IPS-20b (cell line): ENCODE measurements around the gene KDR.

ENCODE experiments used
- H3K27ac ChIP-seq: one replicate; pipeline ENCODE4 v1.5.1; 2013; ENCODE audit warnings: low read length
- H3K27me3 ChIP-seq: 2 replicates; pipeline ENCODE4 v1.6.1; 2013; ENCODE audit warnings: mild to moderate bottlenecking, low read length, inconsistent platforms; ENCODE audit not compliant: insufficient read depth
- H3K36me3 ChIP-seq: 2 replicates; pipeline ENCODE4 v1.6.1; 2013; ENCODE audit warnings: low read depth, mild to moderate bottlenecking, inconsistent platforms, low read length, moderate library complexity; ENCODE audit not compliant: insufficient read depth
- H3K4me1 ChIP-seq: 2 replicates; pipeline ENCODE4 v1.6.1; 2013; ENCODE audit warnings: mild to moderate bottlenecking, control low read depth, inconsistent platforms, low read length, moderate library complexity; ENCODE audit not compliant: insufficient read depth
- H3K4me3 ChIP-seq: 2 replicates; pipeline ENCODE4 v1.5.1; 2013; ENCODE audit warnings: mild to moderate bottlenecking, low read length, inconsistent platforms
- H3K9ac ChIP-seq: 2 replicates; pipeline ENCODE4 v1.6.1; 2013; ENCODE audit warnings: low read depth, mild to moderate bottlenecking, inconsistent platforms, low read length, moderate library complexity
- H3K9me3 ChIP-seq: 2 replicates; pipeline ENCODE4 v1.6.1; 2013; ENCODE audit warnings: mild to moderate bottlenecking, low read depth, low read length, inconsistent platforms; ENCODE audit not compliant: insufficient read depth

KDR gene

DNA sequence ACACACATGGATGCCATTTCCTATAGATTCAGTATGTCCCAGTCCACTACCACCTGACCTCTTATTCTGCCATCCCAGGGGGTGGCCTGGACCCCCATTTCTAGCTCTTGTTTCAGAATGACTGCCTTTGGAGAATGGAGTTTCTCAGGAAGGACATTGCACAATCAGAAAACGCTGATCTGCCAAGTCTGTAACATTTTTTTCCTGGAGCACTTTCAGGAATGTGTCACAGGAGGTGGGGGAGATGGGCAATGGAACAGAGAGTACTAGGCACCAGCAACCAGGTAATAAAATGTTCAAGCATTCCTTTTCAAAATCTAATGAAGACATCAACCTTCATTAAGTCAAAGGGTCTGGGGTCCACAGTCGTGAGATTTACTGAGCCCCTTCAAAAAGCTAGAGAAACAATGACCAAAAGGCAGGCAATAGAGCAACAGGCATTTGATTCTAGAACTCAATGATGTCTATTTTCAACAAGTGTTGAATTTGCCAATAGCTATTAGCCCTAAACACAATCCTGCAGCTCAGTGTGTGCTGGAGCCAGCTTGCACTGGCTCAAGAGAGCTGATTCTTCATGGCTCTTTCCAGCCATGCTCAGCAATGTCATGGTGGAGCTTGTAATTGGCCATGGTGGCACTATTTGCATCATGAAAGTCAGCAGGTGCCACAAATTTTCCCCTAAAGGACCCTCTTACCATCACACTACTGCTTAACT is 87.1 kb downstream of the KDR start:
- H3K4me1 ChIP-seq, result peaks cover under 1% of the 10 kb centered on the region; the same call in 1 of the 2 replicates
- H3K4me3 ChIP-seq, result no peak overlapping the region
- peaks cover 9% of the 10 kb centered on the region; the same call in 1 of the 2 replicates for H3K9me3 ChIP-seq
- no peaks in the 10 kb centered on the region for H3K36me3 ChIP-seq
- no peak overlapping the region for H3K27ac ChIP-seq
- no peaks in the 10 kb centered on the region for H3K27me3 ChIP-seq
- no peak overlapping the region for H3K9ac ChIP-seq

DNA sequence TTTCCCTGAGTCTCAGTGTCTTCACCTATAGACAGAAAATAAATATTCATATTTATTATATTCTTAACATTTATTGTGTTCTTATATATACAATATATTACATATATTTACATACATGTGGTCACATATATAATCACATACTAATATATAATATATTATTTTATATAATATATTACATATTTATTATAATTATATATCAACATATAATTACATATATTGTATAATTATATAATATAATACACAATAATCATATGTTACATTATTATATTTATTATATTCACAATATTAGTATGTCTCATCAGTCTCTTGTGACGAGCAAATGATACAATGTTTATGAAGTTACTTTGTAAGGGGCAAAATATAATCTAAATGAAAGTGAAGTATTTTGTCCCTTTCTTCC is 87.7 kb downstream of the KDR start:
- H3K9me3 ChIP-seq, result peaks cover 9% of the 10 kb centered on the region; the same call in 1 of the 2 replicates
- peaks cover 4% of the 10 kb centered on the region; the same call in 1 of the 2 replicates for H3K4me1 ChIP-seq
- no peak overlapping the region for H3K9ac ChIP-seq
- H3K36me3 ChIP-seq, result no peaks in the 10 kb centered on the region
- no peaks in the 10 kb centered on the region for H3K27me3 ChIP-seq
- H3K27ac ChIP-seq, result no peak overlapping the region
- H3K4me3 ChIP-seq, result no peak overlapping the region

DNA sequence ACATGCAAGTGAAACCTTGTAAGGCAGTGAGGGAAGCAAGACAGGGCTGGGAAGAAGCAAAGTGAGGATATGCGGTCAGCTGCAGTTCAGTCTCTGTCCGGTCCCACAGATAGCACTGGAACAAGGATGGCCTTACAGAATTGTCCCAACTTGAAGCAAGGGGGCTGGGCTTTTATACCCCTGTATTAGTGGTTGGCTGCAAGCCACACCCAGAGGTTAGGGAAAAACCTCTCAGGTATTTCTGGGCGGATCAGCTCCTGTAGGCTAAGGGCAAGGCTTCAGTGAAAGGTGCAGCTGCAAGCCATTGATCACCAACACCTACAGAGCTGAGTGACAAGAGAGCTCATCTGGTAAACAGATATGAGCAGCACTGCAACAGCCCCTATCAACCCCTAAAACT is 89.0 kb downstream of the KDR start:
- H3K9me3 ChIP-seq, result peaks cover 9% of the 10 kb centered on the region; the same call in 1 of the 2 replicates
- no peak overlapping the region for H3K9ac ChIP-seq
- H3K27me3 ChIP-seq, result no peaks in the 10 kb centered on the region
- no peaks in the 10 kb centered on the region for H3K36me3 ChIP-seq
- H3K4me3 ChIP-seq, result no peak overlapping the region
- no peak overlapping the region for H3K27ac ChIP-seq
- H3K4me1 ChIP-seq, result peaks cover 7% of the 10 kb centered on the region; the same call in 1 of the 2 replicates

DNA sequence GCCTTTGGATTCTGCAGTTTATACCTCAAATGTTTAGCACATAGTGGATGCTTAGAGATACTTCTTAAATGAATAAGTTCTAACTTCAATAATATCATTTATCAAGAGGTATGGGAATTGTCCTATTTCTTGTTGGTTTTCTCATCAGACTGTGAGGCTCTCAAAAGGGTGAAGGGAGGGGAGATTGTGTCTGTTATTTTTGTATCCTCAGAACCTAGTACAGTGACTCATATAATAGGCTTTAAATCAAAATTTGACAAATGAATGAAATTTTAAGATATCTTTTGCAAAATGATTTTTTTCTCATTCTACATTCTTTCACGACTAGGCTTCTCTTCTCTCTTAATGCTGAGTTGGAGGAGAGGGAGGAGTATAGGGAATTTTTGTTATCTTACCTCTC is 89.5 kb downstream of the KDR start:
- Histone ChIP-seq H3K9ac (no peak overlapping the region), H3K27me3 (no peaks in the 10 kb centered on the region), H3K36me3 (no peaks in the 10 kb centered on the region), H3K4me3 (no peak overlapping the region), H3K27ac (no peak overlapping the region), H3K9me3 (peaks cover 4% of the 10 kb centered on the region; the same call in 1 of the 2 replicates), H3K4me1 (peaks cover 7% of the 10 kb centered on the region; the same call in 1 of the 2 replicates)

DNA sequence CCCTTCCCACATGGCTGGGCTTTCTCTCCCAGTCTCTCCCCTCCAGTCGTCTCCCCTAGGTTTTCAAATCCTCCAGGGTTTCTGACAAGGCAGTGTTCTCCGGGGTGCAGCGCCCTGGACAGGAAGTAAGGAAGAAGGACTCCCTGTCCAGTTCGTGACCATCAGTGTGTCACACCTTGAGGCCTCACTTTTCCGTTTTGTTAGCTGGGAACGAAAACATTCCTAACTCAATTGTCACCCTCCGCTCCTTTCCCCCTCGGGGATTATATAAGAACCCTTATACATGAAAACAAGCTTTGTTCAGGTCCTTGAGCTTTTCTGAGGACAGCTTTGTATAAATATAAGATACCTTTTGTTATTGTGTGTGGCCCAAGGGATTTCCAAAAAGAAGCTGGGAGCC is 92.1 kb downstream of the KDR start:
- Histone ChIP-seq H3K4me1 (peaks cover 7% of the 10 kb centered on the region), H3K9me3 (no peaks in the 10 kb centered on the region), H3K27me3 (no peaks in the 10 kb centered on the region), H3K36me3 (no peaks in the 10 kb centered on the region), H3K27ac (no peak overlapping the region), H3K9ac (no peak overlapping the region), H3K4me3 (no peak overlapping the region)

DNA sequence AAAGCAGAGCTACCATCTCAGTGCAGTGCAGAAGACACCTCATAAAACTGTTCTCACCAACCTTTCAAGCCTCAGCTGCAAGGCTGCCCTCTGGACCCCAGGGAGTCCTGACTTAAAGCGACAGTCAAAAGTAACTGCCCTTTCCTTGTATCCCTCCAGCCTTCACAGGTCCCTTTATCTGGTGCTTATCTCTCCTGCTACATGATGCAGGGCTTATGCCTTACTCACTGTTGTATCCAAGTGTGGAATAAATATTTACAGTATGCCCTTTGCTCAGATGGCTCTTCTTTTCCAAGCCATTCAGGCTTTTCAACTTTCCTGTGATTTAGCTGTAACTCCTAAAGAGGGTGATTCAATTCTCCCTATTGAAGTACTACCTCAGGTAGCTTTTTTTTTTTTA is 92.6 kb downstream of the KDR start:
- no peak overlapping the region for H3K27ac ChIP-seq
- H3K27me3 ChIP-seq, result no peaks in the 10 kb centered on the region
- no peaks in the 10 kb centered on the region for H3K9me3 ChIP-seq
- H3K9ac ChIP-seq, result no peak overlapping the region
- H3K4me1 ChIP-seq, result peaks cover 7% of the 10 kb centered on the region
- no peaks in the 10 kb centered on the region for H3K36me3 ChIP-seq
- no peak overlapping the region for H3K4me3 ChIP-seq

DNA sequence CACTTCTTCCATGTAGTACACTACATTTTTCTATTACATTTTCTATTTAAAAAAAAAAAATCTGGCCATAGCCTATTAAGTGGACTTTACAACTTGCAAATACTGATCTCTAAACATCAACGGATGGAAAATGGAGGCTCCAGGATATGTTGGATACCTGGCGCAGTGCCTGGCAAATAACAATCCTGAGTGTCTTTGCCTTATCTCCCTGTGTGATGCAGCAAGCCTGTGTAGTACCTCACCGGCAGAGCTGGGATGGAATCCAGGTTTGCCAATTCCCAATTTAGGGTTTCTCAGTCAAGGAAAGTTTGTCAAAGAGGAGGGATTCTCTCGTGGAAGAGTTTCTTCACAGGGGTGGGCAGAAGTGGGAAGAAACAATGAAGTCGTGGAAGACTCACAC is 93.2 kb downstream of the KDR start:
- Histone ChIP-seq H3K4me3 (no peak overlapping the region), H3K4me1 (peaks cover 7% of the 10 kb centered on the region), H3K9ac (no peak overlapping the region), H3K27me3 (no peaks in the 10 kb centered on the region), H3K27ac (no peak overlapping the region), H3K9me3 (no peaks in the 10 kb centered on the region), H3K36me3 (no peaks in the 10 kb centered on the region)

DNA sequence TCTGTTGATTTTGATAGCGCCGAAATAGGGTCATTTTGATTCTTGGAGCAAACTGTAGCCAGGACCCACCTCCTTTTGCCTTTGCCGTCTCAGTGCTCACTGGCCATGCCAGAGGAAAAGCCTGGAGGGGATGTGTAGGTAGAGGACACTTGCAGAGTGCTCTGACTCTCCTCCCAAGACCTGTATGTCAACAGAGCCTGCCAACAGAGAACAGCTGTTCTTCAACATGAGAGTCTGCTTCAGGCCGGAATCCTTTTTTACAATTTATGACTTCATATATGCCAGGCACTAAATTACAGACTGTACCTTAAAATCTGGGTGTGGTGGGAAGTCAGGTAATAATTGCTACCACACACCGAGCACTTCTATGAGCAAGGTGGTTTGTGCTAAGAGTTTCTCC is 94.2 kb downstream of the KDR start:
- peaks cover 7% of the 10 kb centered on the region for H3K4me1 ChIP-seq
- no peak overlapping the region for H3K9ac ChIP-seq
- no peaks in the 10 kb centered on the region for H3K27me3 ChIP-seq
- H3K36me3 ChIP-seq, result no peaks in the 10 kb centered on the region
- H3K4me3 ChIP-seq, result no peak overlapping the region
- H3K27ac ChIP-seq, result no peak overlapping the region
- no peaks in the 10 kb centered on the region for H3K9me3 ChIP-seq

DNA sequence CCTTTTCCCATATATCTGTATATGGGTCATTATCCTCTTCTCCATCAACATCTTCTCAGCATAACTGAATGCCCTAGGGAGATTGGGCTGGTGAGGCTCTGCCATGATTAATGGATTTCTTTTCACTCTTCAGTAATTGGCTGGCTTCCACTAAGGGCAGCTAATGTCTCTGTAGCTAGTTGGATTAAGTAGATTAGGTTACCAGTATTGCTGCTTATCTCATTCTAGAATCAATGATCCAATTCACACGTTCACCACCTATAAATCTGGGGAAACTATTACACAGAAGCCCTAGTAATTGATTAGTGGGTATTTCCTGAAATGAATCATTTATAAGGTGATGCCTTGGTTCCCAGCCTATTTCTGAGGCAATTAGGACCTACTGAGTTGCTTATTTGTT is 94.8 kb downstream of the KDR start:
- Histone ChIP-seq H3K4me3 (no peak overlapping the region), H3K4me1 (peaks cover 7% of the 10 kb centered on the region), H3K9ac (no peak overlapping the region), H3K27me3 (no peaks in the 10 kb centered on the region), H3K36me3 (no peaks in the 10 kb centered on the region), H3K27ac (no peak overlapping the region), H3K9me3 (no peaks in the 10 kb centered on the region)

DNA sequence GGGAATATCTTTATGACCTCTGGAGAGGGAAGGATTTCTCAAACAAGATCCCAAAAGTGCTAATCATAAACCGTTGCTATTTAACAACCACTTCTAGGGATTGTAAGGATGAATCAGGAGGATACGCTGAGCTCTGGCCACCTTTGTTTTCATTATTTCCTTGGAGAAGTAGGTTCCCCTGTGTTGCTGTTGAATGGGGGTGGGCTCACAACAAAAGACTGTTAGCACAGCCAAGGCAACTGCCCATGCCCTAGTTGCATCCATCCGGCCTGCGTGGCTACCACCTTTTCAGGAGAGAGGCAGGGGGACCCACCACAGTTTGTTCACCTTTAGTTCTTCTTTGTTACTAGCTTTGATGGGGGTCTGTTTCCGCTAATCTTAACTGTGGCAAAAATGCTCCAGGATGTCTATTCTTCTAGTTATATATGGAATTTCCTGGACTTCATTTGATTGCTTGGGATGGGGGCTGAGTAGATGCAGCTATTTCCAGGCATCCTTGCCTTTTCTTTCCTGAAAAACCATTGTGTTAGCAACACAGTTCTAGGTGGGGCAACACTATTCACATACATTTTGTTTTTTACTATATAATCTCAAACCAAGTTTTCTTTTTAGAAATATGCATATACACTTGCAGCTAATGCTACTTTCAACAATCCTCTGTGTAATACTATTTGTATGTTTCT is 95.4 kb downstream of the KDR start:
- no peak overlapping the region for H3K9ac ChIP-seq
- no peak overlapping the region for H3K27ac ChIP-seq
- H3K4me1 ChIP-seq, result peaks cover 7% of the 10 kb centered on the region
- no peaks in the 10 kb centered on the region for H3K9me3 ChIP-seq
- no peaks in the 10 kb centered on the region for H3K36me3 ChIP-seq
- H3K4me3 ChIP-seq, result no peak overlapping the region
- H3K27me3 ChIP-seq, result no peaks in the 10 kb centered on the region

DNA sequence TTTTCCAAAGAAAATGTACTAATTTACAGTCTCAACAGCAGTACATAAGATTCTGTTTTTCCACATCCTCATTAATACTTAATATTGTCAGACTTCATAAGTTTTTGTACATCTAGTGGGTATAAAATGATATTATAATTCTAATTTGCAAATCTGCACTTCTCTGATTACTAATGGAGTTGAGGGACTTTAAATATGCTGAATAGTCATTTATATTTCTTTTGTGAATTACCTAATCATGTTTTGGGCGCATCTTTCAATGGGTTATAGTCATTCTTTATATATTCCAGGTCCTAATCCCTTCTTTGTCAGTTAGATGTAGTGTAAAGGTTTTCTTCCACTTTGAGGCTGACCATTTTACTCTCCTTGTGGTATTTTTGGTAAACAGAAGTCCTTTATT is 96.1 kb downstream of the KDR start:
- Histone ChIP-seq H3K9ac (no peak overlapping the region), H3K9me3 (no peaks in the 10 kb centered on the region), H3K27ac (no peak overlapping the region), H3K36me3 (no peaks in the 10 kb centered on the region), H3K27me3 (no peaks in the 10 kb centered on the region), H3K4me3 (no peak overlapping the region), H3K4me1 (peaks cover 7% of the 10 kb centered on the region)
